Kidney (tissue), 14 donors: ENCODE results near the gene CLEC16A. TPM values are rescaled to one million over a fixed set of nuclear protein-coding genes. Genes with fewer than 3 reads are reported as not detected.

Source experiments
- DNase-seq, 5 donors: peaks; one replicate each; pipeline ENCODE4 v3.0.0-alpha.2; 2013 to 2020
- FAIRE-seq: peaks from 2 replicates; lab custom pipeline; 2012; peaks lifted over from hg19 to GRCh38; lab: Jason Lieb, UNC
- H3K27ac ChIP-seq, 2 donors: one replicate each; pipeline ENCODE4 v1.7.0; 2013; ENCODE audit warnings: low read depth in 2 of 2, low read length in 2 of 2, inconsistent platforms in 1 of 2
- H3K27me3 ChIP-seq: one replicate; pipeline ENCODE4 v1.7.1; 2013; ENCODE audit warnings: low read length, inconsistent platforms; ENCODE audit not compliant: control insufficient read depth, insufficient read depth
- H3K36me3 ChIP-seq, 3 donors: one replicate each; pipeline versions ENCODE4 v1.7.0 to v1.7.1; 2013; ENCODE audit warnings: low read length in 3 of 3, control low read depth in 1 of 3, inconsistent platforms in 1 of 3; ENCODE audit not compliant: insufficient read depth in 3 of 3, control insufficient read depth in 2 of 3
- H3K4me1 ChIP-seq, 3 donors: one replicate each; pipeline versions ENCODE4 v1.7.0 to v1.7.1; 2013; ENCODE audit warnings: low read length in 3 of 3, inconsistent platforms in 1 of 3, low read depth in 1 of 3; ENCODE audit not compliant: control insufficient read depth in 2 of 3, insufficient read depth in 2 of 3
- H3K4me3 ChIP-seq, 3 donors: one replicate each; pipeline versions ENCODE4 v1.7.0 to v1.8.1; 2013; ENCODE audit warnings: low read length in 3 of 3, control low read depth in 1 of 3, inconsistent platforms in 1 of 3
- H3K9ac ChIP-seq, 3 donors: one replicate each; pipeline versions ENCODE4 v1.7.0 to v1.7.1; 2013; ENCODE audit warnings: low read length in 3 of 3, control low read depth in 1 of 3, inconsistent platforms in 1 of 3
- H3K9me3 ChIP-seq, 3 donors: one replicate each; pipeline versions ENCODE4 v1.7.0 to v1.7.1; 2013; ENCODE audit warnings: low read length in 3 of 3, control low read depth in 1 of 3, inconsistent platforms in 1 of 3; ENCODE audit not compliant: control insufficient read depth in 2 of 3, insufficient read depth in 1 of 3
- CTCF ChIP-seq: IDR thresholded peaks from 3 replicates; pipeline ENCODE4 v1.5.1; 2012; ENCODE audit warnings: mild to moderate bottlenecking, moderate library complexity, borderline replicate concordance; ENCODE audit not compliant: insufficient read depth; ENCODE audit errors: extremely low read depth
- intact Hi-C: fragments of 100-400 bp; cut with DNase I; formaldehyde crosslinking; loops from one replicate; pipeline ENCODE4 v1.11.1; 2022
- polyA plus RNA-seq: library from polyadenylated mRNA; stranded (reverse); fragments of 350-450 nt; fragmentation: Illumina TruSeq; extraction: RNeasy Lipid Tissue Mini Kit (QIAGEN cat#74804); gene quantifications from one replicate; pipeline ENCODE4 v1.2.3, GENCODE V29; 2014; ENCODE audit warnings: low read depth, low replicate concordance; ENCODE audit not compliant: insufficient read depth
- total RNA-seq: library from RNA; stranded (reverse); fragmentation: NEBNext Ultra II Directional; extraction: Animal tissue kit (Norgen Biotek cat#: 25700); gene quantifications from one replicate; pipeline ENCODE4 v1.2.1, GENCODE V29; 2021
- donor health status: control.
- donor health status: control.
- donor health status: control.
- donor health status: control.
- donor health status: control.
- donor health status: DM: yes; HTN: yes; CAD: no.
- donor health status: Normal renal cell carcinoma (clear cell type).

Gene CLEC16A
- total and polyA plus RNA-seq, 2 donors from 2014 or later = 10.8 to 51.9 TPM

GRCh38 chr16:10950393-10950792 is 6.0 kb downstream of the CLEC16A start:
- no peak for DNase-seq
- Histone ChIP-seq H3K4me3 (no peak overlapping the region), H3K4me1 (peaks cover 4 to 41% (median 24%) of the 10 kb centered on the region in 3 donors), H3K9me3 (no peaks in the 10 kb centered on the region), H3K27me3 (no peaks in the 10 kb centered on the region), H3K36me3 (no peaks in the 10 kb centered on the region), H3K9ac (no peak overlapping the region), H3K27ac (no peak overlapping the region)
- no peak for TF ChIP-seq CTCF
- no peak for FAIRE-seq
- intact Hi-C loops = no loop called here

GRCh38 chr16:10951026-10951425 is 6.7 kb downstream of the CLEC16A start:
- H3K9ac ChIP-seq = no peak overlapping the region
- H3K27me3 ChIP-seq = no peaks in the 10 kb centered on the region
- FAIRE-seq (no peak), DNase-seq (no peak)
- H3K36me3 ChIP-seq = no peaks in the 10 kb centered on the region
- peaks cover 1 to 36% (median 19%) of the 10 kb centered on the region in 3 donors for H3K4me1 ChIP-seq
- no peak overlapping the region for H3K27ac ChIP-seq
- TF ChIP-seq CTCF = no peak
- no peaks in the 10 kb centered on the region for H3K9me3 ChIP-seq
- no peak overlapping the region for H3K4me3 ChIP-seq
- intact Hi-C loops = no loop called here

- intact Hi-C loops = no loop called here
- Histone ChIP-seq H3K4me1 (peaks cover 0 to 11% (median 7%) of the 10 kb centered on the region in 3 donors), H3K9me3 (no peaks in the 10 kb centered on the region), H3K4me3 (no peak overlapping the region), H3K27ac (no peak overlapping the region), H3K27me3 (no peaks in the 10 kb centered on the region), H3K36me3 (no peaks in the 10 kb centered on the region), H3K9ac (no peak overlapping the region)
- DNase-seq (no peak), FAIRE-seq (no peak)
- TF ChIP-seq CTCF = no peak
Measured at GRCh38 chr16:10954903-10955302, 10.5 kb downstream of the CLEC16A start.

GRCh38 chr16:10957771-10958482 is 13.6 kb downstream of the CLEC16A start:
- H3K4me1 ChIP-seq = peaks cover 0 to 11% (median 8%) of the 10 kb centered on the region in 3 donors
- no peak overlapping the region for H3K9ac ChIP-seq
- H3K36me3 ChIP-seq = peaks cover under 1 to 3% (median 3%) of the 10 kb centered on the region in 3 donors
- no peak for TF ChIP-seq CTCF
- no peak overlapping the region for H3K4me3 ChIP-seq
- no peaks in the 10 kb centered on the region for H3K9me3 ChIP-seq
- no peak overlapping the region for H3K27ac ChIP-seq
- H3K27me3 ChIP-seq = no peaks in the 10 kb centered on the region
- intact Hi-C loops = no loop called here
- no peak for DNase-seq
- no peak for FAIRE-seq
